OCI-LY3 (cell line): ENCODE data around the gene TBC1D7.

ENCODE experiments used
- H2AFZ ChIP-seq: fragments of 200-600, 300-600 bp; shearing (Covaris generic); 2 replicates; pipeline ENCODE4 v1.6.0; 2014; ENCODE audit warnings: antibody characterized with exemption, low read depth, low read length
- H3K27ac ChIP-seq: fragments of 200-600, 300-600 bp; sonication (generic); 2 replicates; pipeline ENCODE4 v1.5.1; 2014; ENCODE audit warnings: mild to moderate bottlenecking, low read length, moderate library complexity, mixed read lengths
- H3K27me3 ChIP-seq: fragments of 200-600, 300-600 bp; sonication (generic); 2 replicates; pipeline ENCODE4 v1.6.1; 2014; ENCODE audit warnings: low read depth, low read length, mixed read lengths
- H3K36me3 ChIP-seq: fragments of 200-600, 300-600 bp; sonication (generic); replicated peaks from 2 replicates; pipeline ENCODE3; 2014; ENCODE audit warnings: low read depth, low read length, mixed read lengths
- H3K4me1 ChIP-seq: fragments of 300-600, 200-600 bp; sonication (generic); 2 replicates; pipeline ENCODE4 v1.6.1; 2014; ENCODE audit warnings: low read length, mixed read lengths
- H3K4me2 ChIP-seq: fragments of 200-600, 300-600 bp; sonication (generic); 2 replicates; pipeline ENCODE4 v1.6.1; 2014; ENCODE audit warnings: low read length, mixed read lengths
- H3K4me3 ChIP-seq: fragments of 300-600, 200-600 bp; sonication (generic); 2 replicates; pipeline ENCODE4 v1.5.1; 2014; ENCODE audit warnings: antibody characterized with exemption, mild to moderate bottlenecking, low read length, moderate library complexity
- H3K79me2 ChIP-seq: fragments of 300-600, 200-600 bp; shearing (Covaris generic); 2 replicates; pipeline ENCODE4 v1.6.1; 2014; ENCODE audit warnings: mild to moderate bottlenecking, low read length, mixed read lengths
- H3K9ac ChIP-seq: fragments of 300-600, 200-600 bp; shearing (Covaris generic); 2 replicates; pipeline ENCODE4 v1.6.0; 2014; ENCODE audit warnings: mild to moderate bottlenecking, low read length, moderate library complexity
- H3K9me3 ChIP-seq: fragments of 200-600, 300-600 bp; shearing (Covaris generic); 2 replicates; pipeline ENCODE4 v1.6.1; 2014; ENCODE audit warnings: low read length, mixed read lengths; ENCODE audit not compliant: insufficient read depth
- H4K20me1 ChIP-seq: fragments of 200-600, 300-600 bp; sonication (generic); 2 replicates; pipeline ENCODE4 v1.6.1; 2016; ENCODE audit warnings: low read length, mixed read lengths; ENCODE audit not compliant: insufficient read depth
- CTCF ChIP-seq: fragments of 200-600, 300-600 bp; sonication (generic); IDR thresholded peaks from 2 replicates; pipeline ENCODE4 v1.5.1; 2014; ENCODE audit warnings: antibody characterized with exemption, low read length, low read depth
- EZH2phosphoT487 ChIP-seq: fragments of 200-600 bp; shearing (Covaris generic); IDR thresholded peaks from 2 replicates; pipeline ENCODE4 v1.6.1; 2018; ENCODE audit warnings: antibody characterized with exemption, mixed run types, low read depth

TBC1D7 gene

GRCh38 chr6:13362412-13362811 lies 34.1 kb upstream of the TBC1D7 start:
- no peak for TF ChIP-seq EZH2phosphoT487
- TF ChIP-seq CTCF: no peak
- H3K9ac ChIP-seq: no peak overlapping the region
- no peak overlapping the region for H2AFZ ChIP-seq
- H3K36me3 ChIP-seq: no peaks in the 10 kb centered on the region
- no peaks in the 10 kb centered on the region for H3K9me3 ChIP-seq
- H3K27me3 ChIP-seq: peaks cover 3% of the 10 kb centered on the region; the same call in 1 of the 2 replicates
- no peaks in the 10 kb centered on the region for H4K20me1 ChIP-seq
- no peak overlapping the region for H3K27ac ChIP-seq
- H3K4me3 ChIP-seq: no peak overlapping the region
- no peak overlapping the region for H3K4me2 ChIP-seq
- no peaks in the 10 kb centered on the region for H3K4me1 ChIP-seq
- H3K79me2 ChIP-seq: no peaks in the 10 kb centered on the region

GRCh38 chr6:13360671-13361540 lies 32.6 kb upstream of the TBC1D7 start:
- Histone ChIP-seq H3K79me2 (no peaks in the 10 kb centered on the region), H3K4me3 (no peak overlapping the region), H3K27me3 (peaks cover 3% of the 10 kb centered on the region; the same call in 1 of the 2 replicates), H3K4me1 (peaks cover 13% of the 10 kb centered on the region), H3K27ac (no peak overlapping the region), H4K20me1 (no peaks in the 10 kb centered on the region), H3K36me3 (no peaks in the 10 kb centered on the region), H3K9me3 (no peaks in the 10 kb centered on the region), H3K4me2 (no peak overlapping the region), H2AFZ (no peak overlapping the region), H3K9ac (no peak overlapping the region)
- TF ChIP-seq EZH2phosphoT487: no peak

GRCh38 chr6:13359287-13359686 lies 30.9 kb upstream of the TBC1D7 start:
- Histone ChIP-seq H3K4me2 (no peak overlapping the region), H4K20me1 (no peaks in the 10 kb centered on the region), H2AFZ (no peak overlapping the region), H3K27me3 (peaks cover 3% of the 10 kb centered on the region; the same call in 1 of the 2 replicates), H3K27ac (no peak overlapping the region), H3K4me1 (peaks cover 27% of the 10 kb centered on the region), H3K36me3 (no peaks in the 10 kb centered on the region), H3K4me3 (no peak overlapping the region), H3K9ac (no peak overlapping the region), H3K79me2 (no peaks in the 10 kb centered on the region), H3K9me3 (no peaks in the 10 kb centered on the region)
- TF ChIP-seq CTCF (no peak), EZH2phosphoT487 (no peak)

GRCh38 chr6:13358511-13358910 lies 30.2 kb upstream of the TBC1D7 start:
- H3K4me1 ChIP-seq: peaks cover 27% of the 10 kb centered on the region
- no peaks in the 10 kb centered on the region for H3K9me3 ChIP-seq
- no peaks in the 10 kb centered on the region for H3K36me3 ChIP-seq
- H3K27me3 ChIP-seq: peaks cover 7% of the 10 kb centered on the region; the same call in 1 of the 2 replicates
- H3K4me3 ChIP-seq: no peak overlapping the region
- H3K79me2 ChIP-seq: no peaks in the 10 kb centered on the region
- H2AFZ ChIP-seq: no peak overlapping the region
- no peaks in the 10 kb centered on the region for H4K20me1 ChIP-seq
- TF ChIP-seq EZH2phosphoT487: no peak
- no peak for TF ChIP-seq CTCF
- H3K27ac ChIP-seq: no peak overlapping the region
- no peak overlapping the region for H3K4me2 ChIP-seq
- H3K9ac ChIP-seq: no peak overlapping the region
